DOHH2 (cell line): ENCODE results near the gene LAP3.

Source experiments
- H3F3A ChIP-seq: fragments of 200-600 bp; sonication (generic), shearing (Covaris generic); 2 replicates; pipeline ENCODE4 v1.6.0; 2016; ENCODE audit warnings: antibody characterized with exemption, mild to moderate bottlenecking; ENCODE audit not compliant: control insufficient read depth, insufficient read depth
- H3K27ac ChIP-seq: fragments of 200-600 bp; sonication (generic); 2 replicates; pipeline ENCODE4 v1.5.1; 2014; ENCODE audit warnings: low read depth, mild to moderate bottlenecking, low read length, moderate library complexity
- H3K27me3 ChIP-seq: fragments of 200-600 bp; sonication (generic); 2 replicates; pipeline ENCODE4 v1.6.1; 2014; ENCODE audit warnings: mild to moderate bottlenecking, low read length, mixed read lengths; ENCODE audit not compliant: control insufficient read depth
- H3K36me3 ChIP-seq: fragments of 200-600 bp; sonication (generic); 2 replicates; pipeline ENCODE4 v1.6.1; 2014; ENCODE audit warnings: mild to moderate bottlenecking, low read length, moderate library complexity, mixed read lengths; ENCODE audit not compliant: control insufficient read depth
- H3K4me1 ChIP-seq: fragments of 200-600 bp; sonication (generic); 2 replicates; pipeline ENCODE4 v1.6.1; 2014; ENCODE audit warnings: mild to moderate bottlenecking, low read length, mixed read lengths; ENCODE audit not compliant: control insufficient read depth
- H3K4me2 ChIP-seq: fragments of 200-600 bp; sonication (generic); 2 replicates; pipeline ENCODE4 v1.6.0; 2014; ENCODE audit warnings: mild to moderate bottlenecking, low read length, moderate library complexity
- H3K4me3 ChIP-seq: fragments of 200-600 bp; sonication (generic); 2 replicates; pipeline ENCODE4 v1.5.1; 2014; ENCODE audit warnings: mild to moderate bottlenecking, low read length, mixed read lengths
- H3K79me2 ChIP-seq: fragments of 200-600 bp; sonication (generic); 2 replicates; pipeline ENCODE4 v1.6.1; 2014; ENCODE audit warnings: mild to moderate bottlenecking, low read length, mixed read lengths; ENCODE audit not compliant: control insufficient read depth
- H3K9me2 ChIP-seq: fragments of 200-600 bp; sonication (generic); replicated peaks from 2 replicates; pipeline ENCODE4 v1.6.1; 2014; ENCODE audit warnings: mild to moderate bottlenecking, low read length, mixed read lengths; ENCODE audit not compliant: control insufficient read depth
- H3K9me3 ChIP-seq: fragments of 200-600 bp; sonication (generic); 2 replicates; pipeline ENCODE4 v1.6.1; 2014; ENCODE audit warnings: antibody characterized with exemption, low read length, mixed read lengths; ENCODE audit not compliant: control insufficient read depth, insufficient read depth
- H4K20me1 ChIP-seq: fragments of 200-600 bp; sonication (generic); 2 replicates; pipeline ENCODE4 v1.6.0; 2014; ENCODE audit warnings: low read depth, mild to moderate bottlenecking, antibody characterized with exemption, low read length, moderate library complexity; ENCODE audit not compliant: control insufficient read depth, insufficient read depth
- EZH2phosphoT487 ChIP-seq: fragments of 200-600 bp; sonication (generic); IDR thresholded peaks from 2 replicates; pipeline ENCODE4 v1.6.1; 2017; ENCODE audit warnings: borderline replicate concordance, mild to moderate bottlenecking, antibody characterized with exemption, low read length, moderate library complexity, mixed read lengths
- TF ChIP-seq, protein P1 (sequence below): fragments of 200-600 bp; sonication (generic); IDR thresholded peaks from one replicate; pipeline ENCODE4 v1.5.1; 2014; ENCODE audit warnings: antibody characterized with exemption, mild to moderate bottlenecking, low read depth, low read length; ENCODE audit not compliant: poor library complexity, severe bottlenecking

The LAP3 gene

DNA sequence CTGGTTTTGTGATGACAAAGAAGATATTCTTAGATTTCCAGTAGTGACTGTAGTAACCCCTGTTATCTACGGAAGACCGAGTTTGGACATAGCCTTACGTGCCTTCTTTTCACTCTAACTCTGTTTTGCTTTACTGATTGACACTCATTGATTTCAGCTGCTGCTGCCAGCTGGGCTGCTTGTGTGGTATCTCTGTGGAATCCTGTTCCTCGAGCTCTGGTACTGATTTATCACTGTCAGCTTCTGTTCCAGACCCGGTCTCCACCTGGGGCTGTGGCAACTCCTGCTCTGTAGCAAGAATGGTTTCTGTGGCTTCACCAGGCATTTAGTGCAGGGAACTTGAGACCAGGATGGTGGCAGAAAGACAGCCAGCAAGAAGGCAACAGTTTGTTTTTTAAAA lies 24.6 kb upstream of the LAP3 start:
- H3K4me1 ChIP-seq = peaks cover 5% of the 10 kb centered on the region
- H3K27me3 ChIP-seq = peaks cover 3% of the 10 kb centered on the region
- TF ChIP-seq, protein P1, sequence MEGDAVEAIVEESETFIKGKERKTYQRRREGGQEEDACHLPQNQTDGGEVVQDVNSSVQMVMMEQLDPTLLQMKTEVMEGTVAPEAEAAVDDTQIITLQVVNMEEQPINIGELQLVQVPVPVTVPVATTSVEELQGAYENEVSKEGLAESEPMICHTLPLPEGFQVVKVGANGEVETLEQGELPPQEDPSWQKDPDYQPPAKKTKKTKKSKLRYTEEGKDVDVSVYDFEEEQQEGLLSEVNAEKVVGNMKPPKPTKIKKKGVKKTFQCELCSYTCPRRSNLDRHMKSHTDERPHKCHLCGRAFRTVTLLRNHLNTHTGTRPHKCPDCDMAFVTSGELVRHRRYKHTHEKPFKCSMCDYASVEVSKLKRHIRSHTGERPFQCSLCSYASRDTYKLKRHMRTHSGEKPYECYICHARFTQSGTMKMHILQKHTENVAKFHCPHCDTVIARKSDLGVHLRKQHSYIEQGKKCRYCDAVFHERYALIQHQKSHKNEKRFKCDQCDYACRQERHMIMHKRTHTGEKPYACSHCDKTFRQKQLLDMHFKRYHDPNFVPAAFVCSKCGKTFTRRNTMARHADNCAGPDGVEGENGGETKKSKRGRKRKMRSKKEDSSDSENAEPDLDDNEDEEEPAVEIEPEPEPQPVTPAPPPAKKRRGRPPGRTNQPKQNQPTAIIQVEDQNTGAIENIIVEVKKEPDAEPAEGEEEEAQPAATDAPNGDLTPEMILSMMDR = no peak
- TF ChIP-seq EZH2phosphoT487 = no peak
- H3K9me3 ChIP-seq = no peaks in the 10 kb centered on the region
- H4K20me1 ChIP-seq = no peaks in the 10 kb centered on the region
- no peaks in the 10 kb centered on the region for H3K36me3 ChIP-seq
- no peak overlapping the region for H3K27ac ChIP-seq
- H3K4me3 ChIP-seq = no peak overlapping the region
- no peaks in the 10 kb centered on the region for H3F3A ChIP-seq
- no peaks in the 10 kb centered on the region for H3K9me2 ChIP-seq
- H3K4me2 ChIP-seq = no peak overlapping the region
- no peaks in the 10 kb centered on the region for H3K79me2 ChIP-seq

DNA sequence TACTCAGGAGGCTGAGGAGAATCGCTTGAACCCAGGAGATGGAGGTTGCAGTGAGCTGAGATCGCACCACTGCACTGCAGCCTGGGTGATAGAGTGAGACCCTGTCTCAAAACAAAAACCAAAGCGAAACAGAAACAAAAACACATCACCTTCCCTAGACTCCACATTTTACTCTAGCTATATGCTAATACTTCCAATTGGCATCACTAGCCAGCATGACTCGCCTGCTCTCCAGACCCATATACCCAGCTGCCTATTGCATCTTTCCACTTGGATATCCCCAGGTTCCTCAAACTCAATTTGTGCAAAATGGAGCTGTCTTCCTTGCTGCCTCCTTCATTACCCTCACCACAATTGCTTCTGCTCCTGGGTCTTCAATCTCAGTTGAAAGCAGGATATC lies 22.4 kb upstream of the LAP3 start:
- Histone ChIP-seq H3K9me3 (no peaks in the 10 kb centered on the region), H3K79me2 (no peaks in the 10 kb centered on the region), H3K4me2 (no peak overlapping the region), H3K36me3 (no peaks in the 10 kb centered on the region), H3K27ac (no peak overlapping the region), H3K4me1 (peaks cover 4% of the 10 kb centered on the region), H4K20me1 (no peaks in the 10 kb centered on the region), H3K4me3 (no peak overlapping the region), H3K27me3 (peaks cover 3% of the 10 kb centered on the region), H3K9me2 (no peaks in the 10 kb centered on the region), H3F3A (no peaks in the 10 kb centered on the region)
- TF ChIP-seq EZH2phosphoT487 = no peak
- TF ChIP-seq, protein P1 = no peak

DNA sequence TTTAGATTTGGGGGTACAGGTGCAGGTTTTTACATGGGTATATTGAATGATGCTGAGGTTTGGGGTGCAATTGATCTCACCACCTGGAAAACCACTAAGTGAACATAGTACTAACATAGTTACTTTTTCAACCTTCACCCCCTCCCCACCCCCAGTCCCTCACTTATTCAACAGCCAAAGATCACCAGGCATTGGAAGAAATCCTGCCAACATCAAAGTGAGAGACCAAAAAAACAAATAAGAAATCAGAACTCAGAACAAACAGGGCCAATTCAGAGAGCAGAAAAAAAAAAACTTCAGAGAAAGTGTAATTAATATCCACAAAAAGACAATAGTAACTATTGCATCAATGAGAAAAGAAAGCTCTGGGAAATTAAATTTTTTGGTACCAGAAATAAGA lies 20.5 kb upstream of the LAP3 start:
- no peak overlapping the region for H3K27ac ChIP-seq
- H3K4me1 ChIP-seq = no peaks in the 10 kb centered on the region; the same call in 1 of the 2 replicates
- H3F3A ChIP-seq = no peaks in the 10 kb centered on the region
- peaks cover 3% of the 10 kb centered on the region for H3K27me3 ChIP-seq
- no peaks in the 10 kb centered on the region for H3K9me3 ChIP-seq
- no peak for TF ChIP-seq EZH2phosphoT487
- TF ChIP-seq, protein P1 = no peak
- no peak overlapping the region for H3K4me2 ChIP-seq
- H3K79me2 ChIP-seq = no peaks in the 10 kb centered on the region
- no peak overlapping the region for H3K4me3 ChIP-seq
- H3K36me3 ChIP-seq = no peaks in the 10 kb centered on the region
- H4K20me1 ChIP-seq = no peaks in the 10 kb centered on the region
- H3K9me2 ChIP-seq = no peaks in the 10 kb centered on the region

DNA sequence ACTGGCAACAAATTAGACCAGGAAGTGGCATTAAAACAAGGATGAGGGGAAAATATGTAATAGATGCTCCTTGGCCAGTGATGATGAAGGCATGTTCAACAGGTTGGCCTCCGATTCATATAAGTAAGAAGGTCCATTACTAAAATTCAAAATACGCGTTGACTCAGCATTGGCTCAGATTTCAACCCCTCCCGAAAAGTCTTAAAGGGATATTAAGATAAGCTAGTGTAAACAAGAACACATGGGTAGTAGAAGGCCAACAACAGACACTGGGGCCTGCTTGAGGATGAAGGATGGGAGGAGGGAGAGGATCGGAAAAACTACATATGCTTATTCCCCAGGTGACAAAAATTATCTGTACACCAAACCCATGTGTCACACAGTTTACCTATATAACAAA lies 19.1 kb upstream of the LAP3 start:
- H3K4me2 ChIP-seq = no peak overlapping the region

More for the DNA sequence above, 19.1 kb upstream of the LAP3 start:
- H3K79me2 ChIP-seq = no peaks in the 10 kb centered on the region
- H4K20me1 ChIP-seq = no peaks in the 10 kb centered on the region
- no peaks in the 10 kb centered on the region for H3K4me1 ChIP-seq
- no peak overlapping the region for H3K4me3 ChIP-seq
- no peaks in the 10 kb centered on the region for H3F3A ChIP-seq
- no peaks in the 10 kb centered on the region for H3K9me2 ChIP-seq
- H3K36me3 ChIP-seq = no peaks in the 10 kb centered on the region
- no peak overlapping the region for H3K27ac ChIP-seq
- H3K27me3 ChIP-seq = no peaks in the 10 kb centered on the region; the same call in 1 of the 2 replicates
- TF ChIP-seq EZH2phosphoT487 = no peak
- TF ChIP-seq, protein P1 = no peak
- no peaks in the 10 kb centered on the region for H3K9me3 ChIP-seq
